ENCODE measurements around the gene RPAP2. TPM values are rescaled to one million over a fixed set of nuclear protein-coding genes. Genes with fewer than 3 reads are reported as not detected.

The RPAP2 gene
- total and polyA plus RNA-seq, 2 of the 8 experiments (the other 6 are each of a cell fraction or from before 2014, with no cell fraction given): 7.9 to 28.4 TPM

- H3K4me3 ChIP-seq (ENCODE audit: extremely low read depth in 1 of 4, insufficient read depth in 2 of 4, low read depth in 3 of 4, low read length in 4 of 4): no peak overlapping the region
- no peaks in the 10 kb centered on the region for H3K23me2 ChIP-seq (ENCODE audit: low read depth, low read length)
- no peak overlapping the region for H2BK20ac ChIP-seq (ENCODE audit: low read length)
- no peak overlapping the region for H4K91ac ChIP-seq (replicated peaks; ENCODE audit: insufficient read length, low read length)
- no peak overlapping the region for H3K18ac ChIP-seq (ENCODE audit: extremely low read depth, low read length)
- no peak overlapping the region for H3K27ac ChIP-seq (ENCODE audit: low read depth, low read length)
- H4K20me1 ChIP-seq (replicated peaks in 1 of 2; ENCODE audit: control insufficient read depth in 1 of 2, insufficient read depth in 2 of 2, low read length in 2 of 2): peaks cover 0 to 4% of the 10 kb centered on the region in 2 experiments
- TF ChIP-seq RBBP5 (IDR thresholded peaks at IDR 0.05; ENCODE audit: borderline replicate concordance, low read depth, low read length) (no peak), ASH2L (IDR thresholded peaks at IDR 0.05; ENCODE audit: low read length) (no peak), HDAC2 (IDR thresholded peaks at IDR 0.05; ENCODE audit: borderline replicate concordance in 1 of 2, low read depth in 2 of 2, low read length in 2 of 2) (no peak), EZH2 (IDR thresholded peaks at IDR 0.05; ENCODE audit: low read depth, low read length, severe bottlenecking) (no peak), POLR2AphosphoS5 (IDR thresholded peaks at IDR 0.05; ENCODE audit: low read depth, low read length) (no peak)
- H4K8ac ChIP-seq (ENCODE audit: extremely low read depth, insufficient read depth, low read length): no peak overlapping the region
- H3K4me2 ChIP-seq (ENCODE audit: insufficient read depth in 1 of 2, low read depth in 2 of 2, low read length in 2 of 2): no peak overlapping the region
- H3K36me3 ChIP-seq (ENCODE audit: control insufficient read depth in 2 of 4, insufficient read depth in 4 of 4, low read length in 3 of 4): peaks cover 2 to 30% (median 15%) of the 10 kb centered on the region in 4 experiments; a peak in 7 of 8 replicates
- H2AK5ac ChIP-seq (ENCODE audit: low read depth, low read length): no peak overlapping the region
- H3K79me1 ChIP-seq (ENCODE audit: low read depth, low read length): no peaks in the 10 kb centered on the region
- no peak overlapping the region for H2BK5ac ChIP-seq (ENCODE audit: low read depth, low read length)
- no peak overlapping the region for H3K56ac ChIP-seq (replicated peaks; ENCODE audit: insufficient read length, low read depth, low read length)
- WGBS, 2 experiments (ENCODE audit: extremely low coverage in 1 of 2, insufficient coverage in 1 of 2, insufficient read length in 1 of 2, insufficient replicate concordance in 2 of 2, low coverage in 1 of 2, low lambda C conversion rate in 2 of 2, missing lambda C conversion rate in 1 of 2): 94% methylated on average over 3 of the region's 3 CpGs; no CpG with 5 or more reads in 1 of the 2 experiments
- DNase-seq (ENCODE audit: low read depth in 1 of 2, low spot score in 2 of 2) (no peak), FAIRE-seq (no peak)
- H3K79me2 ChIP-seq (ENCODE audit: control insufficient read depth in 1 of 2, insufficient read depth in 2 of 2, low read length in 2 of 2): no peaks in the 10 kb centered on the region
- no peak overlapping the region for H2AFZ ChIP-seq (ENCODE audit: low read length)
- H3K27me3 ChIP-seq (replicated peaks in 1 of 4; ENCODE audit: control insufficient read depth in 3 of 4, extremely low read depth in 1 of 4, insufficient read depth in 3 of 4, low read length in 3 of 4): no peaks in the 10 kb centered on the region
- H2BK120ac ChIP-seq (replicated peaks; ENCODE audit: low read depth, low read length): no peak overlapping the region
- ChIA-PET CTCF (ENCODE audit: partially characterized antibody) (no interaction called here), POLR2A (ENCODE audit: partially characterized antibody) (no interaction called here)
- H3K14ac ChIP-seq (ENCODE audit: insufficient read length): no peak overlapping the region
- H3K4ac ChIP-seq (replicated peaks; ENCODE audit: insufficient read length, low read depth, low read length): no peak overlapping the region
- H2BK12ac ChIP-seq (ENCODE audit: low read depth, low read length): no peak overlapping the region
- H3K23ac ChIP-seq (ENCODE audit: insufficient read length): no peak overlapping the region
- H2BK15ac ChIP-seq (ENCODE audit: low read length): no peak overlapping the region
- no peak overlapping the region for H4K5ac ChIP-seq (ENCODE audit: insufficient read length, low read depth, low read length)
- no peaks in the 10 kb centered on the region for H3K4me1 ChIP-seq (replicated peaks in 1 of 4; ENCODE audit: control insufficient read depth in 3 of 4, insufficient read depth in 4 of 4, low read length in 3 of 4)
- H3K9ac ChIP-seq (replicated peaks in 1 of 4; ENCODE audit: extremely low read depth in 1 of 4, low read depth in 3 of 4, low read length in 3 of 4): no peak overlapping the region
- H3K9me3 ChIP-seq (ENCODE audit: insufficient read depth in 2 of 2, low read depth in 1 of 2, low read length in 1 of 2): no peaks in the 10 kb centered on the region
Observed at GRCh38 chr1:92276082-92276481, 22.8 kb upstream of the RPAP2 start.

Data from H1 (cell line).